Measurements from ENCODE around the gene FOXQ1.

- TF ChIP-seq, protein P1, sequence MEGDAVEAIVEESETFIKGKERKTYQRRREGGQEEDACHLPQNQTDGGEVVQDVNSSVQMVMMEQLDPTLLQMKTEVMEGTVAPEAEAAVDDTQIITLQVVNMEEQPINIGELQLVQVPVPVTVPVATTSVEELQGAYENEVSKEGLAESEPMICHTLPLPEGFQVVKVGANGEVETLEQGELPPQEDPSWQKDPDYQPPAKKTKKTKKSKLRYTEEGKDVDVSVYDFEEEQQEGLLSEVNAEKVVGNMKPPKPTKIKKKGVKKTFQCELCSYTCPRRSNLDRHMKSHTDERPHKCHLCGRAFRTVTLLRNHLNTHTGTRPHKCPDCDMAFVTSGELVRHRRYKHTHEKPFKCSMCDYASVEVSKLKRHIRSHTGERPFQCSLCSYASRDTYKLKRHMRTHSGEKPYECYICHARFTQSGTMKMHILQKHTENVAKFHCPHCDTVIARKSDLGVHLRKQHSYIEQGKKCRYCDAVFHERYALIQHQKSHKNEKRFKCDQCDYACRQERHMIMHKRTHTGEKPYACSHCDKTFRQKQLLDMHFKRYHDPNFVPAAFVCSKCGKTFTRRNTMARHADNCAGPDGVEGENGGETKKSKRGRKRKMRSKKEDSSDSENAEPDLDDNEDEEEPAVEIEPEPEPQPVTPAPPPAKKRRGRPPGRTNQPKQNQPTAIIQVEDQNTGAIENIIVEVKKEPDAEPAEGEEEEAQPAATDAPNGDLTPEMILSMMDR (conservative IDR thresholded peaks at IDR 0.05; ENCODE audit: low read length): no peak
- no peak for TF ChIP-seq EZH2phosphoT487 (IDR thresholded peaks at IDR 0.05; ENCODE audit: borderline replicate concordance, low read depth, low read length)
Measured at GRCh38 chr6:1306133-1306532, 5.8 kb upstream of the FOXQ1 start.
